Neural cell (in vitro differentiated cells): ENCODE data around the gene TRMT10C.

Source experiments
- EP300 ChIP-seq: fragments of 450-650 bp; conservative IDR thresholded peaks from 2 replicates; pipeline ENCODE4 v1.6.1; 2014; ENCODE audit warnings: antibody characterized with exemption, mild to moderate bottlenecking, moderate library complexity; ENCODE audit not compliant: poor library complexity, severe bottlenecking
- MXI1 ChIP-seq: fragments of 450-650 bp; conservative IDR thresholded peaks from 2 replicates; pipeline ENCODE4 v1.6.1; 2014; ENCODE audit warnings: antibody characterized with exemption, mild to moderate bottlenecking; ENCODE audit not compliant: poor library complexity, severe bottlenecking
- POLR2AphosphoS5 ChIP-seq: IDR thresholded peaks from 2 replicates; pipeline ENCODE4 v1.6.1; 2012
- REST ChIP-seq: IDR thresholded peaks from 2 replicates; pipeline ENCODE4 v1.6.1; 2012; ENCODE audit warnings: borderline replicate concordance
- TF ChIP-seq, protein P1 (sequence below): fragments of 450-650 bp; IDR thresholded peaks from 2 replicates; pipeline ENCODE4 v1.5.1; 2014; ENCODE audit warnings: antibody characterized with exemption, mild to moderate bottlenecking, moderate library complexity; ENCODE audit not compliant: poor library complexity, severe bottlenecking

DNA sequence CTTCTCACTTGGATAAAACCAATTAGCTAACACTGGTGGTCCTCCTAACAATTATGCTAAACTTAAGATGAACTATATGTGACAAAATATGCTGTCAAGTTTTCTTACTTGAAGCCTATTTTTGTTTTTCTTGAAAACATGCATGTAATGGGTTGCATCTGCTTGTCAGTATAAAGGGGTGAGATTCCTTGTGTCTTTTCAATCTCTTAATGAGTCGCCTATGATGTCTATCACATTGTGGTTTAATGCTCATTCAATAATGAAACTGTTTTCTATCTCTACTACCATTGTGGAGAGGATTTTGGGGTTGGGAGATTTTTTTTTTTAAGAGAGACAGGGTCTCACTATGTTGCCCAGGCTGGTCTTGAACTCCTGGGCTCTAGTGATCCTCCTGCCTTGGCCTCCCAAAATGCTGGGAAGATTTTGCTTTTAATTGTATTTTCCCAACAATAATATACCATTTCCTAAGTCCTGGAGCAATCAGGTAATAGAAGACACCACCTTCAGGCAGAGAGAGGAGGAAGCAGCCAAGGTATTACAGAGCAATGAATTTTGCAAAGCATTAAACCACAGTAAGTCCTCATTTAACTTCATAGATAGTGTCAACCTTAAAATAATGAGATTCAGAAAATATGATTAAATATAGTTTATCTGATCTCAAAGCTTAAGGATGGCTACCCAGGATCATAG lies 17.4 kb upstream of the TRMT10C start:
- TF ChIP-seq, protein P1, sequence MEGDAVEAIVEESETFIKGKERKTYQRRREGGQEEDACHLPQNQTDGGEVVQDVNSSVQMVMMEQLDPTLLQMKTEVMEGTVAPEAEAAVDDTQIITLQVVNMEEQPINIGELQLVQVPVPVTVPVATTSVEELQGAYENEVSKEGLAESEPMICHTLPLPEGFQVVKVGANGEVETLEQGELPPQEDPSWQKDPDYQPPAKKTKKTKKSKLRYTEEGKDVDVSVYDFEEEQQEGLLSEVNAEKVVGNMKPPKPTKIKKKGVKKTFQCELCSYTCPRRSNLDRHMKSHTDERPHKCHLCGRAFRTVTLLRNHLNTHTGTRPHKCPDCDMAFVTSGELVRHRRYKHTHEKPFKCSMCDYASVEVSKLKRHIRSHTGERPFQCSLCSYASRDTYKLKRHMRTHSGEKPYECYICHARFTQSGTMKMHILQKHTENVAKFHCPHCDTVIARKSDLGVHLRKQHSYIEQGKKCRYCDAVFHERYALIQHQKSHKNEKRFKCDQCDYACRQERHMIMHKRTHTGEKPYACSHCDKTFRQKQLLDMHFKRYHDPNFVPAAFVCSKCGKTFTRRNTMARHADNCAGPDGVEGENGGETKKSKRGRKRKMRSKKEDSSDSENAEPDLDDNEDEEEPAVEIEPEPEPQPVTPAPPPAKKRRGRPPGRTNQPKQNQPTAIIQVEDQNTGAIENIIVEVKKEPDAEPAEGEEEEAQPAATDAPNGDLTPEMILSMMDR = no peak
- TF ChIP-seq REST = no peak
- TF ChIP-seq EP300 = no peak
- TF ChIP-seq MXI1 = no peak
- TF ChIP-seq POLR2AphosphoS5 = no peak
